Prostate gland (tissue), 2 donors: ENCODE data around the gene CXCL13.

Experiments
- POLR2AphosphoS5 ChIP-seq: sonication (generic); formaldehyde crosslinking; IDR thresholded peaks from one replicate; pipeline ENCODE4 v1.6.1; 2017; ENCODE audit warnings: antibody characterized with exemption
- TF ChIP-seq, protein P1 (sequence below), 4 experiments: fragments of 200-600 bp in 2 of 4; fragments of 450-650 bp in 2 of 4; sonication (generic) in 2 of 4; IDR thresholded peaks; 1 replicate in 3 of 4; 2 replicates in 1 of 4; pipeline ENCODE4 v1.5.1; 2016 to 2019; ENCODE audit warnings: antibody characterized with exemption in 4 of 4, mild to moderate bottlenecking in 2 of 4, moderate library complexity in 2 of 4

GRCh38 chr4:77651820-77652219 is 46.2 kb downstream of the CXCL13 start:
- TF ChIP-seq, protein P1, sequence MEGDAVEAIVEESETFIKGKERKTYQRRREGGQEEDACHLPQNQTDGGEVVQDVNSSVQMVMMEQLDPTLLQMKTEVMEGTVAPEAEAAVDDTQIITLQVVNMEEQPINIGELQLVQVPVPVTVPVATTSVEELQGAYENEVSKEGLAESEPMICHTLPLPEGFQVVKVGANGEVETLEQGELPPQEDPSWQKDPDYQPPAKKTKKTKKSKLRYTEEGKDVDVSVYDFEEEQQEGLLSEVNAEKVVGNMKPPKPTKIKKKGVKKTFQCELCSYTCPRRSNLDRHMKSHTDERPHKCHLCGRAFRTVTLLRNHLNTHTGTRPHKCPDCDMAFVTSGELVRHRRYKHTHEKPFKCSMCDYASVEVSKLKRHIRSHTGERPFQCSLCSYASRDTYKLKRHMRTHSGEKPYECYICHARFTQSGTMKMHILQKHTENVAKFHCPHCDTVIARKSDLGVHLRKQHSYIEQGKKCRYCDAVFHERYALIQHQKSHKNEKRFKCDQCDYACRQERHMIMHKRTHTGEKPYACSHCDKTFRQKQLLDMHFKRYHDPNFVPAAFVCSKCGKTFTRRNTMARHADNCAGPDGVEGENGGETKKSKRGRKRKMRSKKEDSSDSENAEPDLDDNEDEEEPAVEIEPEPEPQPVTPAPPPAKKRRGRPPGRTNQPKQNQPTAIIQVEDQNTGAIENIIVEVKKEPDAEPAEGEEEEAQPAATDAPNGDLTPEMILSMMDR (IDR thresholded peaks at IDR 0.05): no peak
- no peak for TF ChIP-seq POLR2AphosphoS5
